ENCODE results near the gene SLC39A5. TPM values are rescaled to one million over a fixed set of nuclear protein-coding genes. Genes with fewer than 3 reads are reported as not detected.

SLC39A5 gene
- total and polyA plus RNA-seq, 2 of the 13 experiments (the other 11 are each of a cell fraction or from before 2014, with no cell fraction given): 59.7 to 101 TPM

DNA sequence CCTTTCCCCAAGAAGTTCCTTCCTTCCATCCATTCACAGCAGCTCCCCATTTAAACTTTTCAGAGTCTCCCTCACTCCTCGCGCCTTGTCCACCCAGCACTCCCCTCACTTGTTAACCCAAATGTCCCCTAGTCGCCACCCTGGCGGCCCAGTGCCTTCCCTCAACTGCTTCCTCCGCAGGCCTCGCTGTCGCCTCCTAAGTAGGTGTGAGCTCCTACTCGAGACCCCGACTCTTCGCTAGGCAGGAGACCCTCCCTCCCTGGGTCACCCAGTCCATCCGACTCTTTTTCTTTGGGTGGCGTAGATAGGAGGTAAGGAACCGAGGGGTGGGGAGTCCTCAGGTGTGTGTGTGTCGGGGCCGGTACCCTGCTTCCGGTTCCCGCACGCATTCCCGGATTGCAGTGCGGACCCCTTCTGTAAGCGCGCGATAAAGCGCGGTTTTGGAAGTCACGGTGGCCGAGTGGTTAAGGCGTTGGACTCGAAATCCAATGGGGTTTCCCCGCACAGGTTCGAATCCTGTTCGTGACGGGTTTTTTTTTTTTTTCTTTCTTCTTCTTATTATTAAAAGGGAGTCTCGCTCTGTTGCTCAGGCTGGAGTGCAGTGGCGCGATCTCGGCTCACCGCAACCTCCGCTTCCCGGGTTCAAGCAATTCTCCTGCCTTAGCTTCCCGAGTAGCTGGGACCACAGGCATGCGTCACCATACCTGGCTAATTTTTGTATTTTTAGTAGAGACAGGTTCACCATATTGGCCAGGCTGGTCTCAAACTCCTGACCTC, 39.7 kb upstream of the SLC39A5 start (continued):
- TF ChIP-seq GTF3A (CRISPR knock-in tag; conservative IDR thresholded peaks at IDR 0.05): no peak
- TF ChIP-seq FOXA3 (CRISPR knock-in tag; IDR thresholded peaks at IDR 0.05): peak; percentile 11; the same call in 1 of the 2 replicates
- TF ChIP-seq ZNF383 (CRISPR knock-in tag; IDR thresholded peaks at IDR 0.05; ENCODE audit: borderline replicate concordance): no peak
- no peak for TF ChIP-seq THAP7 (CRISPR knock-in tag; IDR thresholded peaks at IDR 0.05)
- TF ChIP-seq, protein P1, sequence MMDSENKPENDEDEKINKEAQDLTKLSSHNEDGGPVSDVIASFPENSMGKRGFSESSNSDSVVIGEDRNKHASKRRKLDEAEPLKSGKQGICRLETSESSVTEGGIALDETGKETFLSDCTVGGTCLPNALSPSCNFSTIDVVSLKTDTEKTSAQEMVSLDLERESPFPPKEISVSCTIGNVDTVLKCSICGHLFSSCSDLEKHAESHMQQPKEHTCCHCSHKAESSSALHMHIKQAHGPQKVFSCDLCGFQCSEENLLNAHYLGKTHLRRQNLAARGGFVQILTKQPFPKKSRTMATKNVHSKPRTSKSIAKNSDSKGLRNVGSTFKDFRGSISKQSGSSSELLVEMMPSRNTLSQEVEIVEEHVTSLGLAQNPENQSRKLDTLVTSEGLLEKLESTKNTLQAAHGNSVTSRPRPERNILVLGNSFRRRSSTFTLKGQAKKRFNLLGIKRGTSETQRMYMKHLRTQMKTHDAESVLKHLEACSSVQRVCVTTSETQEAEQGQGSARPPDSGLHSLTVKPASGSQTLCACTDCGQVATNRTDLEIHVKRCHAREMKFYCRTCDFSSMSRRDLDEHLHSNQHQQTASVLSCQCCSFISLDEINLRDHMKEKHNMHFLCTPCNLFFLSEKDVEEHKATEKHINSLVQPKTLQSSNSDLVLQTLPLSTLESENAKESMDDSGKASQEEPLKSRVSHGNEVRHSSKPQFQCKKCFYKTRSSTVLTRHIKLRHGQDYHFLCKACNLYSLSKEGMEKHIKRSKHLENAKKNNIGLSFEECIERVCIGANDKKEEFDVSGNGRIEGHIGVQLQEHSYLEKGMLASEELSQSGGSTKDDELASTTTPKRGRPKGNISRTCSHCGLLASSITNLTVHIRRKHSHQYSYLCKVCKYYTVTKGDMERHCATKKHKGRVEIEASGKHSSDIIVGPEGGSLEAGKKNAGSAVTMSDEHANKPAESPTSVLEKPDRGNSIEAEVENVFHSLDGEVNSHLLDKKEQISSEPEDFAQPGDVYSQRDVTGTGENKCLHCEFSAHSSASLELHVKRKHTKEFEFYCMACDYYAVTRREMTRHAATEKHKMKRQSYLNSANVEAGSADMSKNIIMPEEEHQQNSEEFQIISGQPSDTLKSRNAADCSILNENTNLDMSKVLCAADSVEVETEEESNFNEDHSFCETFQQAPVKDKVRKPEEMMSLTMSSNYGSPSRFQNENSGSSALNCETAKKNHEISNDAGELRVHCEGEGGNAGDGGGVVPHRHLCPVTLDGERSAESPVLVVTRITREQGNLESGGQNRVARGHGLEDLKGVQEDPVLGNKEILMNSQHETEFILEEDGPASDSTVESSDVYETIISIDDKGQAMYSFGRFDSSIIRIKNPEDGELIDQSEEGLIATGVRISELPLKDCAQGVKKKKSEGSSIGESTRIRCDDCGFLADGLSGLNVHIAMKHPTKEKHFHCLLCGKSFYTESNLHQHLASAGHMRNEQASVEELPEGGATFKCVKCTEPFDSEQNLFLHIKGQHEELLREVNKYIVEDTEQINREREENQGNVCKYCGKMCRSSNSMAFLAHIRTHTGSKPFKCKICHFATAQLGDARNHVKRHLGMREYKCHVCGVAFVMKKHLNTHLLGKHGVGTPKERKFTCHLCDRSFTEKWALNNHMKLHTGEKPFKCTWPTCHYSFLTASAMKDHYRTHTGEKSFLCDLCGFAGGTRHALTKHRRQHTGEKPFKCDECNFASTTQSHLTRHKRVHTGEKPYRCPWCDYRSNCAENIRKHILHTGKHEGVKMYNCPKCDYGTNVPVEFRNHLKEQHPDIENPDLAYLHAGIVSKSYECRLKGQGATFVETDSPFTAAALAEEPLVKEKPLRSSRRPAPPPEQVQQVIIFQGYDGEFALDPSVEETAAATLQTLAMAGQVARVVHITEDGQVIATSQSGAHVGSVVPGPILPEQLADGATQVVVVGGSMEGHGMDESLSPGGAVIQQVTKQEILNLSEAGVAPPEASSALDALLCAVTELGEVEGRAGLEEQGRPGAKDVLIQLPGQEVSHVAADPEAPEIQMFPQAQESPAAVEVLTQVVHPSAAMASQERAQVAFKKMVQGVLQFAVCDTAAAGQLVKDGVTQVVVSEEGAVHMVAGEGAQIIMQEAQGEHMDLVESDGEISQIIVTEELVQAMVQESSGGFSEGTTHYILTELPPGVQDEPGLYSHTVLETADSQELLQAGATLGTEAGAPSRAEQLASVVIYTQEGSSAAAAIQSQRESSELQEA (CRISPR knock-in tag; IDR thresholded peaks at IDR 0.05; ENCODE audit: not compliant biosample characterization): peak; percentile 30
- no peak for TF ChIP-seq SMC3 (IDR thresholded peaks at IDR 0.05; ENCODE audit: low read length)
- no peak for TF ChIP-seq GATA4 (IDR thresholded peaks at IDR 0.05; ENCODE audit: borderline replicate concordance, low read depth)
- no peak for TF ChIP-seq MTF1 (CRISPR knock-in tag; IDR thresholded peaks at IDR 0.05)
- no peak for TF ChIP-seq KDM6A (CRISPR knock-in tag; IDR thresholded peaks at IDR 0.05; ENCODE audit: low read depth)
- no peak for TF ChIP-seq RFX5 (IDR thresholded peaks at IDR 0.05; ENCODE audit: low read depth, low read length)
- TF ChIP-seq NFE2L2 (IDR thresholded peaks at IDR 0.05; ENCODE audit: low read length): no peak
- peak; percentile 40; the same call in 1 of the 2 replicates for TF ChIP-seq GATAD2A (CRISPR knock-in tag; IDR thresholded peaks at IDR 0.05)
- TF ChIP-seq BCL6 (CRISPR knock-in tag; IDR thresholded peaks at IDR 0.05): no peak
- TF ChIP-seq ZNF589 (CRISPR knock-in tag; conservative IDR thresholded peaks at IDR 0.05): 0 out of 2 replicates have a peak, but pooled peaks have one; percentile 56
- no peak for TF ChIP-seq TSC22D2 (CRISPR knock-in tag; IDR thresholded peaks at IDR 0.05; ENCODE audit: borderline replicate concordance)
- peak; percentile 58 for TF ChIP-seq POLR2G (IDR thresholded peaks at IDR 0.05; ENCODE audit: low read depth, low read length)
- no peak for TF ChIP-seq AHR (CRISPR knock-in tag; IDR thresholded peaks at IDR 0.05)
- no peak for TF ChIP-seq GPN1 (CRISPR knock-in tag; IDR thresholded peaks at IDR 0.05; ENCODE audit: borderline replicate concordance)
- TF ChIP-seq, protein P2, sequence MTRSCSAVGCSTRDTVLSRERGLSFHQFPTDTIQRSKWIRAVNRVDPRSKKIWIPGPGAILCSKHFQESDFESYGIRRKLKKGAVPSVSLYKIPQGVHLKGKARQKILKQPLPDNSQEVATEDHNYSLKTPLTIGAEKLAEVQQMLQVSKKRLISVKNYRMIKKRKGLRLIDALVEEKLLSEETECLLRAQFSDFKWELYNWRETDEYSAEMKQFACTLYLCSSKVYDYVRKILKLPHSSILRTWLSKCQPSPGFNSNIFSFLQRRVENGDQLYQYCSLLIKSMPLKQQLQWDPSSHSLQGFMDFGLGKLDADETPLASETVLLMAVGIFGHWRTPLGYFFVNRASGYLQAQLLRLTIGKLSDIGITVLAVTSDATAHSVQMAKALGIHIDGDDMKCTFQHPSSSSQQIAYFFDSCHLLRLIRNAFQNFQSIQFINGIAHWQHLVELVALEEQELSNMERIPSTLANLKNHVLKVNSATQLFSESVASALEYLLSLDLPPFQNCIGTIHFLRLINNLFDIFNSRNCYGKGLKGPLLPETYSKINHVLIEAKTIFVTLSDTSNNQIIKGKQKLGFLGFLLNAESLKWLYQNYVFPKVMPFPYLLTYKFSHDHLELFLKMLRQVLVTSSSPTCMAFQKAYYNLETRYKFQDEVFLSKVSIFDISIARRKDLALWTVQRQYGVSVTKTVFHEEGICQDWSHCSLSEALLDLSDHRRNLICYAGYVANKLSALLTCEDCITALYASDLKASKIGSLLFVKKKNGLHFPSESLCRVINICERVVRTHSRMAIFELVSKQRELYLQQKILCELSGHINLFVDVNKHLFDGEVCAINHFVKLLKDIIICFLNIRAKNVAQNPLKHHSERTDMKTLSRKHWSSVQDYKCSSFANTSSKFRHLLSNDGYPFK (CRISPR knock-in tag; IDR thresholded peaks at IDR 0.05; ENCODE audit: borderline replicate concordance): peak; percentile 80; the same call in 1 of the 2 replicates

Data from HepG2 (cell line).